SK-N-SH (cell line): ENCODE measurements around the gene SMYD1.

Experiments
- ELF1 ChIP-seq: IDR thresholded peaks from 2 replicates; pipeline ENCODE4 v1.4.0; 2012
- EZH2phosphoT487 ChIP-seq: fragments of 200-600 bp; sonication (generic); IDR thresholded peaks from 2 replicates; pipeline ENCODE4 v1.6.1; 2017; ENCODE audit warnings: low read depth, mixed run types, mild to moderate bottlenecking, antibody characterized with exemption, moderate library complexity, borderline replicate concordance
- FOXJ3 ChIP-seq: sonication (generic); formaldehyde crosslinking; IDR thresholded peaks from 2 replicates; pipeline ENCODE4 v1.5.1; 2020; ENCODE audit warnings: mild to moderate bottlenecking, missing genetic modification reagents
- FOXM1 ChIP-seq: IDR thresholded peaks from 2 replicates; pipeline ENCODE4 v1.4.0; 2012; ENCODE audit warnings: low read depth, mild to moderate bottlenecking
- NFIC ChIP-seq: IDR thresholded peaks from 2 replicates; pipeline ENCODE4 v1.4.0; 2012; ENCODE audit warnings: borderline replicate concordance
- POLR2AphosphoS5 ChIP-seq: IDR thresholded peaks from 2 replicates; pipeline ENCODE4 v1.6.1; 2012; ENCODE audit warnings: low read depth, low read length
- RCOR1 ChIP-seq: fragments of 150-350 bp; IDR thresholded peaks from 2 replicates; pipeline ENCODE4 v1.6.1; 2017; ENCODE audit warnings: antibody characterized with exemption, low read length
- RXRA ChIP-seq: IDR thresholded peaks from 2 replicates; pipeline ENCODE4 v1.4.0; 2012; ENCODE audit warnings: low read depth, mild to moderate bottlenecking, borderline replicate concordance
- YY1 ChIP-seq: IDR thresholded peaks from 2 replicates; pipeline ENCODE4 v1.4.0; 2012; ENCODE audit warnings: low read depth, mild to moderate bottlenecking
- TF ChIP-seq, protein P1 (sequence below): IDR thresholded peaks from 2 replicates; pipeline ENCODE4 v1.6.1; 2012; ENCODE audit warnings: mild to moderate bottlenecking, low read depth, low read length, moderate library complexity
- TF ChIP-seq, protein P2 (sequence below): fragments of 200-600 bp; sonication (generic); IDR thresholded peaks from 2 replicates; pipeline ENCODE4 v1.6.1; 2017; ENCODE audit warnings: antibody characterized with exemption, mild to moderate bottlenecking, moderate library complexity

DNA sequence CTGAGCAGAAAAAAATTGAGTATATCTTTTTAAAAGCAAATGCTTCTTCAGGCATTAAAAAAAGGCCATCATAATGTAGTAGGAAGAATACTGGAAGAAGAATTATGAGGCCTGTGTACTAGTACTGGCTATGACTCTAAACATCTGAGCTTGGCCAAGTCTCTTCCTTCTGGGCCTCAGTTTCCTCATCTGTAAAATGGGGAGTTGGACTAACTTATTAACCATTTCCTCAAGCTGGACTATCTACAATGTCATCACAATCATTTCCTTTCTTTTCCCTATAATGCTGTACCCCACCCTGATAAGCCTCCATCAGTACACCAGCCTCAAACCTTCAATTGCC is 30.9 kb downstream of the SMYD1 start:
- TF ChIP-seq FOXJ3 (no peak), YY1 (no peak), POLR2AphosphoS5 (no peak), NFIC (no peak), ELF1 (no peak), FOXM1 (no peak), RCOR1 (no peak), EZH2phosphoT487 (no peak), RXRA (no peak)
- TF ChIP-seq, protein P1, sequence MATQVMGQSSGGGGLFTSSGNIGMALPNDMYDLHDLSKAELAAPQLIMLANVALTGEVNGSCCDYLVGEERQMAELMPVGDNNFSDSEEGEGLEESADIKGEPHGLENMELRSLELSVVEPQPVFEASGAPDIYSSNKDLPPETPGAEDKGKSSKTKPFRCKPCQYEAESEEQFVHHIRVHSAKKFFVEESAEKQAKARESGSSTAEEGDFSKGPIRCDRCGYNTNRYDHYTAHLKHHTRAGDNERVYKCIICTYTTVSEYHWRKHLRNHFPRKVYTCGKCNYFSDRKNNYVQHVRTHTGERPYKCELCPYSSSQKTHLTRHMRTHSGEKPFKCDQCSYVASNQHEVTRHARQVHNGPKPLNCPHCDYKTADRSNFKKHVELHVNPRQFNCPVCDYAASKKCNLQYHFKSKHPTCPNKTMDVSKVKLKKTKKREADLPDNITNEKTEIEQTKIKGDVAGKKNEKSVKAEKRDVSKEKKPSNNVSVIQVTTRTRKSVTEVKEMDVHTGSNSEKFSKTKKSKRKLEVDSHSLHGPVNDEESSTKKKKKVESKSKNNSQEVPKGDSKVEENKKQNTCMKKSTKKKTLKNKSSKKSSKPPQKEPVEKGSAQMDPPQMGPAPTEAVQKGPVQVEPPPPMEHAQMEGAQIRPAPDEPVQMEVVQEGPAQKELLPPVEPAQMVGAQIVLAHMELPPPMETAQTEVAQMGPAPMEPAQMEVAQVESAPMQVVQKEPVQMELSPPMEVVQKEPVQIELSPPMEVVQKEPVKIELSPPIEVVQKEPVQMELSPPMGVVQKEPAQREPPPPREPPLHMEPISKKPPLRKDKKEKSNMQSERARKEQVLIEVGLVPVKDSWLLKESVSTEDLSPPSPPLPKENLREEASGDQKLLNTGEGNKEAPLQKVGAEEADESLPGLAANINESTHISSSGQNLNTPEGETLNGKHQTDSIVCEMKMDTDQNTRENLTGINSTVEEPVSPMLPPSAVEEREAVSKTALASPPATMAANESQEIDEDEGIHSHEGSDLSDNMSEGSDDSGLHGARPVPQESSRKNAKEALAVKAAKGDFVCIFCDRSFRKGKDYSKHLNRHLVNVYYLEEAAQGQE = no peak
- TF ChIP-seq, protein P2, sequence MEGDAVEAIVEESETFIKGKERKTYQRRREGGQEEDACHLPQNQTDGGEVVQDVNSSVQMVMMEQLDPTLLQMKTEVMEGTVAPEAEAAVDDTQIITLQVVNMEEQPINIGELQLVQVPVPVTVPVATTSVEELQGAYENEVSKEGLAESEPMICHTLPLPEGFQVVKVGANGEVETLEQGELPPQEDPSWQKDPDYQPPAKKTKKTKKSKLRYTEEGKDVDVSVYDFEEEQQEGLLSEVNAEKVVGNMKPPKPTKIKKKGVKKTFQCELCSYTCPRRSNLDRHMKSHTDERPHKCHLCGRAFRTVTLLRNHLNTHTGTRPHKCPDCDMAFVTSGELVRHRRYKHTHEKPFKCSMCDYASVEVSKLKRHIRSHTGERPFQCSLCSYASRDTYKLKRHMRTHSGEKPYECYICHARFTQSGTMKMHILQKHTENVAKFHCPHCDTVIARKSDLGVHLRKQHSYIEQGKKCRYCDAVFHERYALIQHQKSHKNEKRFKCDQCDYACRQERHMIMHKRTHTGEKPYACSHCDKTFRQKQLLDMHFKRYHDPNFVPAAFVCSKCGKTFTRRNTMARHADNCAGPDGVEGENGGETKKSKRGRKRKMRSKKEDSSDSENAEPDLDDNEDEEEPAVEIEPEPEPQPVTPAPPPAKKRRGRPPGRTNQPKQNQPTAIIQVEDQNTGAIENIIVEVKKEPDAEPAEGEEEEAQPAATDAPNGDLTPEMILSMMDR = no peak
